Mucosa of descending colon (tissue), 3 donors: ENCODE measurements around the gene PADI3. TPM values are rescaled to one million over a fixed set of nuclear protein-coding genes. Genes with fewer than 3 reads are reported as not detected.

Experiments
- ATAC-seq: fragments of 200-7000 bp; cut with Tn5 transposase; one replicate; pipeline ENCODE4 v1.9.1; 2020; ENCODE audit warnings: mild to moderate bottlenecking, moderate library complexity
- DNase-seq, 3 donors: peaks; one replicate each; pipeline ENCODE4 v3.0.0-alpha.2; 2020
- H3K36me3 ChIP-seq: fragments of 200-600 bp; one replicate; pipeline ENCODE4 v1.8.0; 2021; ENCODE audit warnings: low read depth, mild to moderate bottlenecking
- H3K4me1 ChIP-seq: fragments of 200-600 bp; one replicate; pipeline ENCODE4 v1.8.0; 2021; ENCODE audit warnings: low read depth, mild to moderate bottlenecking
- H3K4me3 ChIP-seq: fragments of 200-600 bp; one replicate; pipeline ENCODE4 v1.8.0; 2021; ENCODE audit warnings: mild to moderate bottlenecking
- H3K9me3 ChIP-seq: fragments of 200-600 bp; one replicate; pipeline ENCODE4 v1.8.0; 2021; ENCODE audit warnings: mild to moderate bottlenecking
- CTCF ChIP-seq: fragments of 200-600 bp; IDR thresholded peaks from one replicate; pipeline ENCODE4 v1.8.0; 2022; ENCODE audit warnings: antibody characterized with exemption, mild to moderate bottlenecking
- intact Hi-C, 2 donors: fragments of 100-400 bp; cut with DNase I in 1 of 2; cut with micrococcal nuclease in 1 of 2; formaldehyde crosslinking; loops; one replicate each; pipeline versions ENCODE4 v1.11.0 to v1.11.1; 2022; cut with DNase I, micrococcal nuclease
- total RNA-seq, 3 donors: library from RNA; stranded (reverse); fragmentation: NEBNext Ultra II Directional in 2 of 3; extraction: Animal tissue kit (Norgen Biotek cat#: 25700) in 2 of 3; gene quantifications; one replicate each; pipeline versions ENCODE4 v1.2.1 to v1.2.4, GENCODE V29; 2021 to 2023
- donor health status: DM: no; HTN: no; CAD: no; lungs with moderate emphysema.
- donor health status: DM: no; HTN: no; CAD: no.
- donor health status: DM: no; HTN: yes; CAD: no.

The PADI3 gene
- total RNA-seq, 3 donors from 2014 or later = 0.09 to 0.17 TPM; not detected in 1

- no peak for TF ChIP-seq CTCF
- DNase-seq (peak in 2 of 3 donors; percentile 57 to 59), ATAC-seq (peak; percentile 19)
- intact Hi-C loops = no loop called here
- Histone ChIP-seq H3K36me3 (no peaks in the 10 kb centered on the region), H3K9me3 (no peaks in the 10 kb centered on the region), H3K4me1 (no peaks in the 10 kb centered on the region), H3K4me3 (no peak overlapping the region)
Measured at GRCh38 chr1:17212487-17213121, 36.3 kb upstream of the PADI3 start.

- DNase-seq (peak in 2 of 3 donors; percentile 7), ATAC-seq (no peak)
- Histone ChIP-seq H3K4me1 (no peaks in the 10 kb centered on the region), H3K36me3 (no peaks in the 10 kb centered on the region), H3K9me3 (no peaks in the 10 kb centered on the region), H3K4me3 (no peak overlapping the region)
- intact Hi-C loops = no loop called here
- TF ChIP-seq CTCF = no peak
Measured at GRCh38 chr1:17213148-17213781, 35.6 kb upstream of the PADI3 start.

GRCh38 chr1:17213782-17214148 lies 35.1 kb upstream of the PADI3 start:
- DNase-seq (peak in 1 of 3 donors; percentile 16), ATAC-seq (no peak)
- Histone ChIP-seq H3K4me3 (no peak overlapping the region), H3K9me3 (no peaks in the 10 kb centered on the region), H3K4me1 (no peaks in the 10 kb centered on the region), H3K36me3 (no peaks in the 10 kb centered on the region)
- no peak for TF ChIP-seq CTCF
- intact Hi-C loops = no loop called here

GRCh38 chr1:17214876-17215544 lies 33.9 kb upstream of the PADI3 start:
- no peaks in the 10 kb centered on the region for H3K9me3 ChIP-seq
- TF ChIP-seq CTCF = no peak
- no peak overlapping the region for H3K4me3 ChIP-seq
- no peak for ATAC-seq
- peak in 1 of 3 donors; percentile 8 for DNase-seq
- H3K4me1 ChIP-seq = no peaks in the 10 kb centered on the region
- intact Hi-C loops = no loop called here
- no peaks in the 10 kb centered on the region for H3K36me3 ChIP-seq

- Histone ChIP-seq H3K36me3 (no peaks in the 10 kb centered on the region), H3K9me3 (no peaks in the 10 kb centered on the region), H3K4me3 (no peak overlapping the region), H3K4me1 (no peaks in the 10 kb centered on the region)
- TF ChIP-seq CTCF = no peak
- DNase-seq = peak in 1 of 3 donors; percentile 14
- no peak for ATAC-seq
- intact Hi-C loops = no loop called here
Measured at GRCh38 chr1:17215545-17215890, 33.4 kb upstream of the PADI3 start.
